GM19397 (cell line): Measurements from ENCODE around the gene GABBR2.

ENCODE experiments used
- ATAC-seq: cut with Tn5 transposase; IDR thresholded peaks from one replicate; pipeline ENCODE4 v1.9.1; 2021; ENCODE audit warnings: mild to moderate bottlenecking, moderate library complexity; ENCODE audit not compliant: unreplicated experiment

GABBR2 gene

DNA sequence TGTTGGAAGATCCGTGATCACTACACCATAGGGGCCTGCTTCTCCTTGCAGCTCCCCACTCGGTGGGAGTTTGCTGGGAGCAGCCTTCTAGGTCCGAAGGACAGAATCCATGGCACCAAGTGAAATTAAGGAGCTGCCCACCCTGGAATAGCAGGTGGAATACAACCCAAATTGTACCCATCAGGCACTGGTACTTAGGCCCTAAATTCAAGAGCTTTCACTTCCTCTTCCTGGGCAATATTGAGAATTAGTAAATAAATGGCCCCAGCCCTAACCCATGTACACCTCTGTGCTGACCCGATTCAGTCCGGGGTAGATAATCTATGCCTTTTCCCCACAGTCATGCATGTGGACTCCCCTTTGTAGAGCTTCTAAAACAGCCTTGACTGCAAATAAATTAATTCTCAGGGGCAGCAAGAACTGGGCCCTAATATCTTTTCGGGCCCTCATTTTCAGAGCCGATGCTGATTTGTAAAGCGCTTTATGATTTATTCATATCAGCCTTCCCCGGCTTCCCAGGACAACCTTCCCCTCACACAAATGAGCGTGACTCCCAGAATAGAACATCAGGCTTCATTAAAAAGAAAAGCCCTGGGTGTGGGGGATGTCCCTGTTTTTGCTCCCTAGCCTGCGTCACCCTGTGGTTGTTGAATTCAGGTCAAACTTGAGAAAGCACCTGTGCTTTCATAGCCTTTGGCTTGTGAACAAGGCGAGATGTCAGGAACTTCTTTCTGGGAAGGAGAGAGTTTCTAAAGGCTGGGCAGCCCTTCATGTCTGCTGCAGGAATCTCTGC, 327.2 kb downstream of the GABBR2 start:
- peak; percentile 51 for ATAC-seq

DNA sequence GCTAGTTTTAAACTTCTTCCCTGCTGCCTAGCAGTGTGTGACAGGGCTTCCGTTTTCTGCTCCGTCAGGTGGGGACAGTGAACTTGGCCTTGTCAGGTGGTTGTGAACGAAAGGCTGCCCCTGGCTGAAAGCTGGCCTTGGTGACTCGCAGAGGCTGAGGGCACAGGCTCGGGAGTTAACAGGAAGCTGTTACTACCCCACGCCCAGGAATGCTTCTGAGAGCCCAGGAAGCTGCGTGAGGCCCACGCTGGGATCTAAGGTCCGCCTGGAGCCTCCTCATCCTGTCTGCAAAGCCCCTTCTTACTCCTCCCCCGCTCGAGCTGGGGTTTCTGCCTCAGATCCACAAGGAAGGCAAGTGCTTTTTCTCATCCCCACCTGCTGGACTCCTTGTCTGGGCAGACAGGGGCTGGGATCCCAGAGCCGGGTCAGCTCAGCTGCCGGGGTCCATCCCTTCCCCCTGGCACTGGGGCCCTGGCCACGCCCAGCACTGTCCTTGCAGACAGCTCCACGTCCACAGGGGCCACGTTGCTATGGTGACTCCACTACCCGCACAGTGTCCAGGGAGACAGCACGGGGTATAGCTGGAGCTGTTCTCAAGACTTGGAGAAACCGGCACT, 328.6 kb downstream of the GABBR2 start:
- ATAC-seq, result peak; percentile 48

- no peak for ATAC-seq
Observed at GRCh38 chr9:98379572-98379971, 329.2 kb downstream of the GABBR2 start.

- ATAC-seq, result no peak
Observed at GRCh38 chr9:98378794-98379193, 329.9 kb downstream of the GABBR2 start.

DNA sequence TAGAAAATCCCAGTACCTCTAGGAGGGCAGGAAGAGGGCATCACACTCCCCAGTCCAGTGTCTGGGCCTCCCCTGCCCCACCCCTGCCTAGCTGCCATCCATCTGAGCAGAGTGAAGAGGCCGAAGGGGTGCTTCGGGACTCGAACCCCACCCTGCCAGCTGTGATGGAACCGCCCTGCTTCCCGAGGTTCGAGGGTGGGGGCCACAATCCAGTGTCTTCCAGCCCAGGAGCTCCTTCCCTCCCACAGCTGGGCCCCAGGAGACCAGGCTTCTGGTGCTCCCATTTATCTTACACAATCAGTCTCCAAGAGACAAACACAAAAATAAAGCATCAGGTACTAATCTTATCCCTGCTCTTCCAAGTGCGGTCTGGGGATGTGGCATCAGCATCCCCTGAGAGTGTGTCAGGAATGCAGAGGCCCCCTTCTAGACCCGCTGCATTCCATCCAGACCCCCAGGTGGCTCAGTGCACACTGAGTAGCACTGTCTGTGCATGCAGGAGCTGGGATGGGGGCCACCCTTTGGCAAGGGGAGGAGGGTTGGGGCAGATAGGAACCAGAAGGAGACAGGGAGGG, 330.4 kb downstream of the GABBR2 start:
- no peak for ATAC-seq

GRCh38 chr9:98375138-98375726, 333.5 kb downstream of the GABBR2 start:
- ATAC-seq, result no peak

DNA sequence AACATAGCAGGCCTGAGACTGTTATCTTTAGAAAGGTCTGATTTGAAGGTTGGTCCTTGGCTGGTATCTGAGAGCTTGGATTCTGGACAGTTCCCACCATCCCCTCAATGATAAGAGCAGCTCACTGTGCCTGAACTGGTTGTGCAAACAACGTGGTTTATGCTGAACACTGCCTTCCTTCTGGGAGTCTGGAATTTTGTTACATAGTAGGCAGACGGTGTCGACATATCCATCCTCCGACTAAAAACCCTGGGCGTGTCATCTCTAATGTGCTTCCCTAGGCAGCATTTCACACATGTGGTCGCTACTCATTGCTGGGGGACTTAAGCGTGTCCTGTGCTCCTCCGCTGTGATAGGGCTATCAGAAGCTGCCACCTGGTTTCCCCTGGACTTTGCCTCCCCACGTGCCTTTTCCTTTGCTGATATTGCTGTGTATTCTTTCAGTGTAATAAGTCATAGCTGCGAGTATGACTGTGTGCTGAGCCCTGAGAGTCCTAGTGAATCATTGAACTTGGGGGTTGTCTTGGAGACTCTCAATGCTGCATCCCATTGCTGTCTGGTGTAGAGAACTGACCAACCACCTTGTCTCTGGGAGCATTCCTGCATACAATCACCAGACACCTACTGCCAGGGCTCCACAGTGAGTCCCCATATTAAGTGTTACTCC, 334.2 kb downstream of the GABBR2 start:
- no peak for ATAC-seq

DNA sequence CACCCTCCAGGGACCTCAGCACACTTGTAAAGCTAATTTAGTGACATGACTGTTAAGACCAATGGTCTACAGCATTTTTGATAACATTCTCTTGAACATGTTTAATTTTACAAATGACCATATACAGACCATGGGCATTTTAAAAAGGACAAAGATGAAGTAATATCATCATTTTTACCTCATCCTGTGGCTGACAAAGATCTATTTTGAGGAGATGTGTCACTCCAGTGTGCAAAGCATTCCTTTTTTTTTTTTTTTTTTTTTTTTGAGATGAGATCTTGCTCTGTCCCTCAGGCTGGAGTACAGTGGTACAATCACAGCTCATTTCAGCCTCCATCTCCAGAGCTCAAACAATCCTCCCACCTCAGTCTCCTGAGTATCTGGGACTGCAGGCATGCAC, 335.1 kb downstream of the GABBR2 start:
- ATAC-seq, result no peak

GRCh38 chr9:98372077-98372836, 336.5 kb downstream of the GABBR2 start:
- ATAC-seq, result no peak

DNA sequence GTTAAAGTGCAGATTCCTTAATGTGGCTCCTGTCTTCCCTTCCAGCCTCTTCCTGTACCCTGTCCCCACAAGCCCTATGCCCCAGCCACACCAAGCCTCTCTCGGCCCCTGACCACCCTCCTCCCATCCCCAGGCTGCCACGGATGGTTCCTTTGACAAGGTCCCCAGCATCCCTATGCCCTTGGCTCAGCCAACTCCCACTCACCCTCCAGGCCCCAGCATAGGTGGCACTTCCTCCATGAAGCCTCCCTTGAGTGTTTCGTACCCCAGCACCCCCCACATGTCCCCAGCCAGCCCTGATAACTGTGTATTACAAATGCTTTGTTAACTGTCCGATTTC, 337.8 kb downstream of the GABBR2 start:
- ATAC-seq, result no peak

- no peak for ATAC-seq
Observed at GRCh38 chr9:98370300-98370975, 338.3 kb downstream of the GABBR2 start.

GRCh38 chr9:98369896-98370295, 338.8 kb downstream of the GABBR2 start:
- ATAC-seq, result no peak

DNA sequence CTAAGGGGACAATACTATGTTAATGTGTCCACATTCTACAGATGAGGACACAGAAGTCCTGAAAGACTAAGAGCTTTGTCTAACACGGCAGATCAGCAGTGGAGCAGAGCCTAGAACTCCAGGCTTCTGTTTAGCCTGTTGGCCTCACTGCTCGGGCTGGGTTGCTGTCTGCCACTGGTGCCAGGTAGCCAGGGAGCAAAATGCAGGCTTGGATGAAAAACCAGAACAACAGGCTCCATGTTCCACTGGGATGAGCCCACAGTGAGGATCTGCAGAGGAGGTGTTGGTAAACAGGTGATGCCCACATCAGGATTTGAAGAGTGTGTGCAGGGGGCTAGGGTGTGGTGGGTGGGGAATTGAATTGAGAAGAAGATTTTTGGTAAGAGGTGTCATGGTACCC, 339.3 kb downstream of the GABBR2 start:
- no peak for ATAC-seq

GRCh38 chr9:98369066-98369425, 339.7 kb downstream of the GABBR2 start:
- ATAC-seq, result no peak

DNA sequence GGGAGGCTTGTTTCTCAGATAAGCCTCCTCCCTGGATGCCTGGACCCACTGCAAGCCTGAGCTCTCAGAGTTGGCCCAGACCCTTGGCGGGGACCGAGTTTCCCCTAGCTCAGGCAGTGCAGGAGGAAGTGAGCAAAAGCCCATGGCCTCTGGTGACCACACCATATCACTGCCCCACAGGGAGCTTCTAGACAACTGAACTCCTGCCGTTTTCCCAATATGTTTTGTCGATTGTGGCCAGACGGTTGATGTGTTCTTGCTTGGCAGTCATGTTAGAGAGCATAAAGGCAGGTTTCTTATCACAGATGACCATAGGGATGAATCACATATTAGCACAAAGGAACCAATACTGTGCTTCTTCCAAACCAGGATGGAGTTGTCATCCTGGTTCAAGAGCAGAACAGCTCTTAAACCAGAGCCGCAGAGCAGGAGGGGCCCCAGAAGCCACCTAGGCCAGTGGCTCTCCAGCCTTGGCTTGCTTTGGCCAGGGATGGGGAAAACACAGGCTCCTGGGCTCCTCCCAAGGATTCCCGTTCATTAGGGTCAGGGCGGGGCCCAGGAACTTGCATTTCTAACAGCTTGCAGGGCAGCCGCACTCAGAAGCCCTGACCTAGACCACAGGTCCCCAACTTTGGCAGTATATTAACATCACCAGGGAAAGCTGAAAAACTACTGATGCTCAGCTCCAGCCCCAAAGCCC, 340.2 kb downstream of the GABBR2 start:
- ATAC-seq, result no peak

DNA sequence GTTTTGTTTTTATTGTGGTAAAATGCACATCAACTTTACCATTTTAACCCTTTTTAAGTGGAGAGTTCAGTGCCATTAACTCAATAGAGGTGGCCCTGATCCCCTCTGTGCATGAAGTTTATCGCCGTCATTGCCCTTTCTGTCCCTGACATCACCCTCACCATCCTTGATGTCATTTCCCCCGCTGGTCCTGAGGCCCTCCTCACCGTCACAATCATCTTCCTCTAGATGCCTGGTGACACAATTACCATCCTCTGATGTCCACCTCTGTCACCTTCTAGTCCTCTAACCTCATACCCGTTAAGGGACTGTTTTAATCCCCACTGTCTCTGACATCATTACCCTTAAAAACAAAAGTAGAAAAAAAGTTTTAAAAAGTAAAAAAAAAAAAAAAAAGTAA, 340.8 kb downstream of the GABBR2 start:
- no peak for ATAC-seq

DNA sequence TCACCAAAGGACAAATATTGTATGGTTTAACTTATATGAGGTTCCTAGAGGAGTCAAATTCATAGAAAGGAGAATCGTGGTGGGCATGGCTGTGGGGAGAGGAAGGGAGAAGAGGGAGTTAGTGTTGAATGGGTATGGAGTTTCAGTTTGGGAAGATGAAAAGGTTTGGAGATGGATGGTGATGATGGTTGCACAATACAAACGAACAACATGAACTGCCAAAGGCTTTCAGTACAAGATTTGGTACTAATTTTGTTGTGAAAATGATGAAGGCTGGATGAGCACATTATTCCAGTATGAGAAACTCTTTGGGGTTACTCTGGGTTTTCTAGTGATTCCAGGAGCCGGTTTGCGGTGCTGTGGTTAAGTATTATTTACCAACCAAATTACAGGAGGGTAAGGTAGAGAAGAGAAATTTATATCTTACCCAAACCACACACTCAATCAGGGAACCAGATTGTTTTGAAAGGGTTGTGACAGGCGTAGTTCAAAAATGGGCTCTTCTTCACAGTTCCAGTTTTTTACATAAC, 341.3 kb downstream of the GABBR2 start:
- no peak for ATAC-seq

GRCh38 chr9:98365781-98366180, 343.0 kb downstream of the GABBR2 start:
- ATAC-seq, result no peak

DNA sequence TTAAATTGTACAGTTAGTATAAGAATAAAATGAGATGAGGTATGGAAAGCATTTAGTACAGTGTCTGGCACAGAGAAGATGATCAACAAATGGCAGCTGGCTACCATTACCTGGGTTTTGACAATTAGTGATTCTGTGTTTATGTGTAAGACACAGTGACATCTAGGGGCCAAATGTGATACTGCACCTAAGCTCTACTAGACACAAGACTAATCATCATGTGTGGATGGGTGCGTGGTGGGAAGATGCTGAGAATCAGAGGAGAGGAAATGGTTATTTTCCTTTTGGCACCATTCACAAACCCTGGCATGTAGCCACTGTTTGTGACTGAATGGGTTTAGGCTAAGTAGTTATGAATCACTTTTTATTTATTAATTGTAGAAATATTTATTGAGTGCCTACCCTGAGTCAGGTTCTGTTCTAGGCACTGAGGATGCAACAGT, 343.5 kb downstream of the GABBR2 start:
- ATAC-seq, result no peak
